Liver (tissue), 2 donors: ENCODE data around the gene NCOR1.

Source experiments
- CTCF ChIP-seq: fragments of 150-350 bp; IDR thresholded peaks from 2 replicates; pipeline ENCODE4 v1.5.1; 2017; ENCODE audit warnings: improper control_type of control experiment, low read depth, low read length; ENCODE audit not compliant: missing input control
- FOXA1 ChIP-seq: IDR thresholded peaks from 2 replicates; pipeline ENCODE4 v1.6.1; 2016; ENCODE audit warnings: antibody characterized with exemption
- donor health status: healthy.

GRCh38 chr17:16148596-16148995 lies 66.7 kb downstream of the NCOR1 start:
- no peak for TF ChIP-seq CTCF
- TF ChIP-seq FOXA1, result no peak
